ENCODE data around the gene PHKG2.

Gene PHKG2

DNA sequence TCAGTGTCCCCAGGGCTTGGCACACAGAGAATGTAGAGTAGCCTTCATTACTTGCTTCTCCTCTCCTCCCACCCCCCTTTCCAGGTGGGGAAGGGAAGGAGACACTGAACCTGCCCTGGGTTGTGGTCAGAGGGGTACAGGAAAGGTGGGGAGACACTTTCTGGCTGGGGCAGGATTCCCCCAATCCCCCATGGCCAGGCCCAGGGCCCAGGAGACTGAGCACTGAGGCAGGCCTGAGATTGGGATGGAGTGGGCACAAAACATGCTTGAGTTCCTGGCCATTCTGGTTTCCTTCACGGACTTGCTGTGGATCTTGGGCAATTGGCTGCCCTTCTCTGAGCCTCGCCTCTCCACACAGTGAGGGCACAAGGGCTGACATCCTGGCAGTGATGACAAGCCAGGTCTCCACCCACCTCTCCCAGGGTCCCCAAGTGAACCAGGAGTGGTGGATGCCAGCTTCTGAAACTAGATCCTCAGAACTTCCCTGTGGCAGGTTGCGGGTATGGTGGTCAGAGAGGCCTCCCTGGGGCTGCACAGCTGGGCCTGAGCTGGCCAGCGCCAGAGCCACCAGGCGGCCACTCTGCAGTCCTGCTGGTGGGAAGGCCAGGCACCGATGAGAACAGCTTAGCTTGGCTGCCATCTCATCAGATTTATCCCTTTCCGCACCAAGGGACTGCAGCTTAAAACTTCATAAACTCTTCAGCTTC, 29.5 kb downstream of the PHKG2 start:
- no peak for DNase-seq

DNA sequence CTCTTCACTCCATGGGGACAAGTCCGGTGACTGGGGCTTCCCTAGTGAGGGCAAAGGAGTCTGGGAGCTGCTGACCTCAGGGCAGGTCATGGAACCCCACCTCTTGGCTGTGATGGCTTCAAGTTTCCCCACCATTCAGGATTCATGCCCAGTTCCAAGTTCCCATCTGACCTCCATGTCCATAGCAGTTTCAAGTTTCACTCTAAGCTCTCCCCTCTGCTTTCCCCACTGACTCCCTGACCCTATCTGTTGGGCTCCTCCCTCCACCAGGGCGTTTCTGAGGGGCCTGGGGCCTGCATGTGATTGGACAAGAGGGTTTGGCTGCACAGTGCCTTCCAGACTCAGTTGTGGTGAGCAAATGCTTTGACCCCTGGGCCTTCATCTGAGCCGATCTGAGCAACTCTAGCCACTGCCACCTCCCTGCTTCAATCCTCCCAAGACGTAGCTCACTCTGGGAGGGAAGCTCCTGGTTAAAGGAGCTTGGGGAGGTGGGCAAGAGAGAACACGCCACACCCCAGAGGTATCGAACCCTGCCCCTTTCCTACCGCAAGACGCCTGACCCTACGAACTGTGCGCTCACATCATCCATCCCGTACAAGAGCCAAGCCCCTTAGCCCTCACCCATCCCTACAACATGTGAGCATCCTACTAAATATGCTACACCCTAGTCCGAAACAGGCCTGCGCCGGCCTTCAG, 30.5 kb downstream of the PHKG2 start:
- no peak for DNase-seq

DNA sequence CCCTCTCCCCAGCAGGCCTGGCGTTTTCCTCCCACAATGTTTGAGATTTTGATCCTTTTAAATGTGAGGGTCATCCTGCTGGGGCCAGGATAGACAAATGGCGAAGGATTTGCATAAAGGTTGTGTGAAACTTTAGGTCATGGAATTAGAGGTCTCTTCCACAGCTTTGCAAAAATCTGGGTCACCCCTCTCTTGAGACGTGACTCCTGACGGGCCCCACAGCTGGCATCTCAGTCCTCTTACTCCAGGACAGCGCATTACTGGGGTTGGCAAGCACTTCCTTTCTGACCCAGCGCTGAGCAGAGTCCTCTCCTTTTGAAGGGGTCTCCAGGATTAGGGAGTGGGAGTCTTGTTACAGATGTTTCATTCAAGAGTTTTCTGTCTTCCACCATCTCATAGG, 31.4 kb downstream of the PHKG2 start:
- DNase-seq: no peak

DNA sequence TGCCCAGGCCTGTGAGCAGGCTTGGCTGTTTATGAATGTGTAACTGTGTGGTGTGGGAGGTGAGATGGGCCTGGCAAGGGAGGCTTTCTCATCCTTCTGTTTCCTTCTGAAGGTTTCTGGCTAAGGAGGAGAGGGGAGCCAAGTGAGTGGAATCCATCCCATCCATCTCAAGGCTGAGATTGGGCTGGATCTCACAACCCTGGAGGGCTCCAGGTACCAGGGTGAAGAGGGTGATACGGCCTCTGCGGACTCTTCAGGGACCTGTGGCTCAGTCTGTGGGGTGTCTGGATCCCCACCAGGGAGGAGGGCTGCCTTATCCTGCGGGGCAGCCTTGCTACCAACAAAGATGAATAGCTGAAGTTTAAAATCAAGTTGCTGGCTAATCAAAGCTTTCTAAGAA, 31.8 kb downstream of the PHKG2 start:
- DNase-seq: no peak

DNA sequence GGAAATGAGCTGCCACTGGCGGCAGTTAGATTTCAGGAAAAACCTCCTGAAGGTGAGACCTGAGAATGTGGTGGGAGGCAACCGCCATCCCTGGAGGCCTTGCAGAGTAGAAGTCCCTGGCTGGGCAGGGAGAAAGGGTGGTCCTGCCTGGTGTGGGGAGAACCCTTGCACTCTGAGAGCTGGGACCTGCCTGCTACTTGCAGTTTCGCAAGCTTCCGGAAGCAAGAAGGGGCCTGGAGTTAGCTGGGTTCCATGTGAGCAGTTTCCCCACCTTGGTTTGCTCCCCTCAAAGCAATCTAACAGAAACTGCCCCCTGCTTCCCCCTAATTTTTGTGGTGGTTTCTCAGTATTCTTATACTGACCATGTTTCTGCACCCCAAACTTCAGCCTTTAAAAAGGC, 32.3 kb downstream of the PHKG2 start:
- no peak for DNase-seq

DNA sequence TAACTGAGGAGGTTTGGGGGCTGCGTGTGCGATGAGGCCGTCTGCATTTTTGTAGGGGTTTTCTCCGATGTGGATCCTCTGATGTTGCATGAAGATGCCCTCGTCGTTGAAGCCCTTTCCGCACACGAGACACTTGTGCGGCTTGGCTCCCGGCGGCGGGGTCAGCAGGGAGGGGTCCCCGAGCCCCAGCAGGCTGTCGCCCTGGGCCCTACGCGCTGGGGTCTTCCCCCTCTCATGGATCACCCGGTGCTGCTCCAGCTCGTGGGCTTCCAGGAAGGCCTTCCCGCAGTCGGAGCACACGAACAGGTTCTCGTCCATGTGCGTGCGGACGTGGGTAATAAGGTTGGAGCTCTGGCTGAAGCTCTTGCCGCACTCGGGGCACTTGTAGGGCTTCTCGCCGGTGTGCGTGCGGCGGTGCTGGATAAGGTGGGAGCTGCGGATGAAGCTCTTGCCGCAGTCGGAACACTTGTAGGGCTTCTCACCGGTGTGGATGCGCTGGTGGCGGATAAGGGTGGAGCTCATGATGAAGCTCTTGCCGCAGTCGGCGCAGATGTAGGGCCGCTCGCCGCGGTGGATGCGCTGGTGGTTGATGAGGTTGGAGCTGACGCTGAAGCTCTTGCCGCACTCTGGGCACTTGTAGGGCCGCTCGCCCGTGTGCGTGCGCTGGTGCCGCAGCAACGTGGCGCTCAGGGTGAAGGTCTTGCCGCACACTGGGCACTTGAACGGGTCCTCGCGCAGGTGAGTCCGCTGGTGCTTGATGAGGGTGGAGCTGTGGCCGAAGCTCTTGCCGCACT, 34.5 kb downstream of the PHKG2 start:
- DNase-seq: no peak

DNA sequence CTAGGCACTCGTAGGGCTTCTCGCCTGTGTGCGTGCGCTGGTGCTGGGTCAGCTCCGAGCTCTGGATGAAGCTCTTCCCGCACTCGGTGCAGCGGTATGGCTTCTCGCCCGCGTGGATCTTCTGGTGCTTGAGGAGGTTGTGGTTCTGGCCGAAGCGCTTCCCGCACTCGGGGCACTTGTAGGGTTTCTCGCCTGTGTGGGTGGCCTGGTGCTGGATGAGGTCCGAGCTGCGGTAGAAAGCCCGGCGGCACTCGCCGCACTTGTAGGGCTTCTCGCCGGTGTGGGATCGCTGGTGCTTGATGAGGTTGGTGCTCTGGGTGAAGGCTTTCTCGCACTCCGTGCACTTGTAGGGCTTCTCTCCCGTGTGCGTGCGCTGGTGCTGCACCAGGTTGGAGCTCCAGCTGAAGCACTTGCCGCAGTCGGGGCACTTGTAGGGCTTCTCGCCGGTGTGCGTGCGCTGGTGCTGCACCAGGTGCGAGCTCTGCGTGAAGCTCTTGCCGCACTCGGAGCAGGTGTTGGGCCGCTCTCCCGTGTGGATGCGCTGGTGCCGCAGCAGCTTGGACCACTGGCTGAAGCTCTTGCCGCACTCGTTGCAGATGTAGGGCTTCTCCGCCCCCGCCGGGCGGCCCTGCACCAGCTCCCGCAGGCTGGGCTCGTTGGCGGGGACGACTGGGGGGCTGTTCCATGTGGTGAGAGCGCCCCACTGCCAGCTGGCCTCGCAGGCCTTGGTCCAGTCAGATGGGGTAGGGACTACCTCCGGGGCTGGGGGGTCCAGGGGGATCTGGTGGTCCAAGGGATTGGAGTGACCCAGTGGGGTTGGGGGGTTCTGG, 35.3 kb downstream of the PHKG2 start:
- no peak for DNase-seq

DNA sequence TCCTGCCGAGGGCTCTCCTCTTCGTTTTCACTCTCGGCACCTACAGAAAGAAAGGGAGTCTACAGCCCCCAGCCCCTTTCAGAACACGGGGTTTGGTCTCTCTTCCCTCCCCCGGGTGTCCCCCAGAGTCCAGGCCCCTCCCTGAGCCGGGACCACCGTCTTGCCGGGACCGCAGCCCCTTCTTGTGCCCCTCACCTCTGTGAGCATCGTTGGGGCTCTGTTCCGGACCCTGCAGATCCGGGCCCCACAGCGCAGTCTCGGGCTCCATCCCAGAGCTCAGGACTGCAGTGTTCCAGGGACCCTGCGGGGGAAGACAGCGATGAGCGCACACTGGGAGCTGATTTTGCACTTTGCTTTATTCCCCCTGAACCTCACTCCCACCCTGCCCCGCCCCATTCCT, 36.0 kb downstream of the PHKG2 start:
- DNase-seq: no peak

DNA sequence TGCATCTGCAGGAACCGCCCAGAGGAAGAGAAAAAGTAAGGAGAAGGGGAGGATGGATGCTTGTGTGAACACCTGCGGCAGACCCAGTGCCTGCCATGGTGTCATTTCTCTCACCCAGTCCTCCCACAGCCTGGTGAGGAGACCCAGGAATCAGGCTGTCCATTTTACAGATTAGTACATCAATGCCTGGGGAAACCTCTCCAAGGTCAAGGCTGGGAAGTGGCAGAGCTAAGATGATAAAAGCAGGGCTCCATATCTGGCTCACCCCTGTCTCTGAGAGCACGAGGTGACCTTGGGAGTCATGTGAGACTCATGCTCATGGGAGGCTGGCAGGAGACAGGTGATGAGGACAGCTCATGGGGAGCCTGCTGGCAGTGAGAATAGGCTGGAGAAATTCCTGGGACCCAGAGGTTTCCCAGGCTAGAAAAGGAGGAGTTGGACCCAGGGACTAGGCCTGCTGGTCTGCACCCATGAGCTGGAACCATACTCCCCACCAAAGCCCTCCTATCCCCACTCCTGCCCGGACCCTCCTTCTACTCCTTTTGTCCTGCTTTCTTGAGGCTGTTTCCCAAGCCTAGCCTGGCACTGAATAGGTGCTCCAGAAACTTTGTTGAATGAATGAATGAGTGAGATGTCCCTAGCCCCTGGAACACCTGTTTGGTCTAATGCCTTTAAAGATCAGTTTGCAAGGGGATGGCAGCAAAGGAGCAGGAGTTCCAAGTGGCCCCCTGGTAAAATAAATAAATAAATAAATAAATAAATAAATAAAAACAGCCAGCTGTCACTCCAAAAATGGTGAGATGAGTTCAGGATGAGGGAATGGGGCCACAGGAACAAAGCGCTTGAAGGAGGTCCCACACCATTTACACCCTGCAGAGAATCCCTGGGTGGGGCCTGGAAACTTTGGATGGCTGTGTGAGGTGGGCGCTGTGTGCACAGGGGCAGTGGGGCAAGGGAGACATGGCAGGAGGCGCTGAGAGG, 37.2 kb downstream of the PHKG2 start:
- no peak for DNase-seq

DNA sequence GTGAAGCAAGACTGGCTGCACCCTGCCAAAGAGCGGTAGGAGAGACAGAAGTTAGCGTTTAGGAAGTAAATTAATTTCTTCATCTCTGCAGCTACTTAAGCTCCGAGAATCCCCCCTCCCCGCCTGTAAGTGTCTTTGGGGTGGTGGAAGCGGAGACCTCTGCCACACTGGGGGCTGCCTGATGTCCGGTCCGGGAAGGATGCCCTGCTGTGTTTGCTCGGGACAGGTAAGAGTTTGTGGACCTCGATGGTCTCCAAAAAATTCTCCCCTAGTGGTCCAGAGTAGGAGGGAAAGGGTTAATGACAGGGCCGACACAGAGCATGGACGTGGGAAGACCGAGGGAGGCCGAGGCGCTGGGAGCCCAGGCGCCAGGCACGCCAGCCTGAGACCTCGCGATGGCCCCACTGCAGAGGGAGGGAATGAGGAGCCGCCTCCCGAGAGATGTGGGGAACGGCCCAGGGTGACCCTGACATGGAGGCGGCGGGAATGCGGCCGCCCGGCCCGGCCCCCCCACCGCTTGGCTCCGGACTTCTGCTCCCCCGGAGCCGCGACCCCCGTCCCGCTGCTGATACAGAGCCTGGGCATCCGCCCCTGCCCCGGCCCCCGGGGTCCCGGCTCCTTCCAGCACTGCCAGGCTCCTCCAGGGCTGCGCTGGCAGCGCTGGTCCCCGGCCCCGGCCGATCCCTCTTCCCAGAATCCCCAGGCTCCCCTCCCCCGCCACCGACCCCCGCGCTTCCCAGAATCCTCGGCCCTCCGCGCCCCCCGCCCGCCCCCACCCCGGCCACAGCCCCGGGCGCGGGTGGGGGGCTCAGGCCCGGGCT, 38.1 kb downstream of the PHKG2 start:
- DNase-seq: no peak

DNA sequence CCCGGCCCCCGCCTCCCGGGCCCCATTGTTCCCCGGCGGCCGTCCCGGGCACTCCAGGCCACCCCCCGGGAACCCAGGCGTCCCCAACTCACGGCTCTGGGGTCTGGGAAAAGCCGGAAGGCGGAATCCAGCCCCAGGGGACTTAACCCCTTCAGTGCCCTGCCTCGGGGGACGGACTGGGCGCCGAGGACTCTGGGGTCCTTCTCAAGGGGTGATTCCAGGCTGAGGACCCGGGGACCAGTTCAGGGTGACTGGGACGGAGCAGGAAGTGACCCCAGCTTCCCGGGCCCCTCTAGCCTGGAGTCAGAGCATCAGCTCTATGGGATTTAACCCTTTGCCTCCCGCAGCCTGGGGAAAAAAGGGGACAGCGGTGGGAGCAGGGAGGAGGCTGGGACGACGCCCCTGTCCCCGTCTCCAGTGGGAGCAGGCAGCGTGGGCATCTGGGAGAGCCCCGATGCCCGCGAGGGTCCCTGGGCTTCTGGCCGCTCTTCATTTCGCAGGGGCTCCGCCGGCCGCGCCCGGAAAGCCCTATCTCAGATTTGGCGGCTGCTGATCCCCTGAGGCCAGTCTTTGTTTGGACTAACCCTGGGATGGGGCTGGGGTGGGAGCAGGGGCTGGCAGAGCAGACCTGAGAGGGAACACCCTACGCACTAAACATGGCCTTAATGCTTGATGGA, 38.8 kb downstream of the PHKG2 start, which contains the start of gene ZNF629:
Gene ZNF629 (minus strand): TSS at position 270 of the 677 bp plus-strand sequence. CDS start 2,723 bp downstream, outside the sequence.
- no peak for DNase-seq

DNA sequence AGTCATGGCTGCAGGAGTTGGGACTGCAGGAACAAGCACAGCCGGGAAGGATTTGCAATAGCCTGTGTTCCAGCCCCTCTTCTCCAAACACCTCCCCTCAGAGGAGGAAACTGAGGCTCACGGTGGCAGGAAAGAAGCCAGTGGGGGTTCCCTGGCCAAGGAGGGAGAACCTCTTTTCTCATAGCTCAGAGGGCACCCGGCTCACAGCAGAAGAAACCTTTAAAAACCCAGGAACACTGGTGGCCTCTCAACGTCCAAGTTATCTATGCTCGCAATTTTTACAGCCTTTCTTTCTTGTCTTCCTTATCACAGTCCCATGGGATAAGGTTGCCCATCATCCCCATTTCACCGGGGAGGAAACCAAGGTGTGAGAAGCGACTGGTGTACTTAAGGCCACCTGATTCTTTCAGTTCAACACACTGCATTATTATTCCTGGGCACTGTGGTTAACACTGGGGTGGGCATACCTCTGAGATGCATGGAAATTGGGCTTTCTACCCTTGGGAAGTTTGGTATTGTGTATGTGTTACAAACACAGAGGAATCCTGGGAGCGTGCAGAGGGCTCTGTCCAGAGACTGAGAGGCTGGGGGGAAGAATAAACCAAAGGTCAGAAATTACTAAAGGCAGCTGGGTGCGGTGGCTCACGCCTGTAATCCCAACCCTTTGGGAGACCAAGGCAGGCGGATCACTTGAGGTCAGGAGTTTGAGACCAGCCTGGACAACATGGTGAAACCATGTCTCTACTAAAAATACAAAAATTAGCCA, 39.6 kb downstream of the PHKG2 start:
- DNase-seq: no peak

DNA sequence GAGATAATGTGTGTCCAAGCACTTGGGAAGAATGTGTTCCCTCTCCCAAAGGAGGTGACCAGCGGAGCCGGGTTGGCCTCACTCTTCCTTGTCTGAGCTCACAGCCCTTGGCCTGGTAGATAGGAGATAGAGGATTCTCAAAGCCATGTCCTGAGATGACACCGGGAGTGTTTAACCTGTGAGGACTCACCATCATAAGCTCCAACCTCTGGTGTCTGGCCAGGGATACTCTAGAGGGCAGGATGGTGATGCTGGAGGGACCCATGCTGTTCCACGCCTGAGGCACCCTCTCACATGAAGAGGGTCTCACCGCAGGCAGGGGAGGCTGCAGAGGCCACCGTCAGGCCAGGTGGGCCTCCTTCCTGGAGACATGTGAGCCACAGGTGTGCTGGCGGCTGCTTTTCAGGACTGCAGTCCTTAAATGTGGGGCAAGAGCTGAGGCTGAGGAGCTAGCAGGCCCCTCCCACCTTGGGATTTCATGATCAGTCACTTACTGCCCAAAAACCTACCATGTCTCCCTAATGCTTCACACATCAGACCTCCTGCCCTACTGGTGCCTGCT, 45.4 kb downstream of the PHKG2 start:
- no peak for DNase-seq

DNA sequence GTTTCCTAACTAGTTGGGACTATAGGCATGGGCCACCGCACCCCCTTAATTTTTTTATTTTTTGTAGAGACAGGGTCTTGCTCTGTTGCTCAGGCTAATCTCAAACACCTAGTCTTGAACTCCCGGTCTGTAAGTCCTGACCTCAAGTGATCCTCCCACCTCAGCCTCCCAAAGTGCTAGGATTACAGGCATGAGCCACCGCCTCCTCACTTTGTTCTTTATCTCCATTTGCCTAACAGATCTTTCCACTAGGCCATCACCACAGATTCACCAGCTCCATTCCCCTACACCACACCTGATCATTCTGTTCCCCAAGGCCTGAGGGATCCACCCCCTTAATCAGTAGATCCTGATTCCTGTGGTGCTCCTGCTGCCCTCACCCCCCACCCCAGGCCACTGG, 46.4 kb downstream of the PHKG2 start:
- DNase-seq: no peak

DNA sequence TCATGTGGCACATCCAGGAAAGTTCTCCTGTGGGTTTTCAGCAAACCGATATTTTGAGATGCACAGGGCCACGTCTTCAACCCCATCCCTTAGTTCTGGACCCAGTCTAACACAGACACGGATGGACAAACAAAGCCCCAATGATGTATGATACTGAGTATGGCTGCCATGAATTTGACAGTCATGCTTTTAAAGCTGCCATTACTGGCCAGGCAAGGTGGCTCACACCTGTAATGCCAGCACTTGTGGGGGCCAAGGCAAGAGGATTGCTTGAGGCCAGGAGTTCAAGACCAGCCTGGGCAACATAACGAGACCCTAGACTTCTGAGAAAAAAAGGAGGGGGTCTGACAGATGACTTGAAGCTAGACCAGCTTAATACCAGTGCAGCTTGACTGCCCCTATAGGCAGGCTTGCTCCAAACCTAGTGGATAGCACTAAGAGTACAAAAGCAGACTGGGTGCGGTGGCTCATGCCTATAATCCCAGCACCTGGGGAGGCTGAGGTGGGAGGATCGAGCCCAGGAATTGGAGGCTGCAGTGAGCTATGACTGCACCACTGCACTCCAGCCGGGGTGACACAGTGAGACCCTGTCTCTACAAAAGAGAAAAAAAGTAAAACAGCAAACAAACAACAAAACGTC, 49.6 kb downstream of the PHKG2 start:
- DNase-seq: no peak

Measured in NCI-H187 treated with DMSO at 0.1 percent for 48 hours (cell line).